GM21360 (cell line): Measurements from ENCODE around the gene DYRK2.
"Not testable (repeated sequence)": the region's sequence is repeated elsewhere in the genome, so short reads cannot be mapped to it uniquely, and the experiment has no call there.

ENCODE experiments used
- ATAC-seq: cut with Tn5 transposase; IDR thresholded peaks from one replicate; pipeline ENCODE4 v1.9.1; 2021; ENCODE audit warnings: mild to moderate bottlenecking, moderate library complexity; ENCODE audit not compliant: unreplicated experiment

DYRK2 gene

DNA sequence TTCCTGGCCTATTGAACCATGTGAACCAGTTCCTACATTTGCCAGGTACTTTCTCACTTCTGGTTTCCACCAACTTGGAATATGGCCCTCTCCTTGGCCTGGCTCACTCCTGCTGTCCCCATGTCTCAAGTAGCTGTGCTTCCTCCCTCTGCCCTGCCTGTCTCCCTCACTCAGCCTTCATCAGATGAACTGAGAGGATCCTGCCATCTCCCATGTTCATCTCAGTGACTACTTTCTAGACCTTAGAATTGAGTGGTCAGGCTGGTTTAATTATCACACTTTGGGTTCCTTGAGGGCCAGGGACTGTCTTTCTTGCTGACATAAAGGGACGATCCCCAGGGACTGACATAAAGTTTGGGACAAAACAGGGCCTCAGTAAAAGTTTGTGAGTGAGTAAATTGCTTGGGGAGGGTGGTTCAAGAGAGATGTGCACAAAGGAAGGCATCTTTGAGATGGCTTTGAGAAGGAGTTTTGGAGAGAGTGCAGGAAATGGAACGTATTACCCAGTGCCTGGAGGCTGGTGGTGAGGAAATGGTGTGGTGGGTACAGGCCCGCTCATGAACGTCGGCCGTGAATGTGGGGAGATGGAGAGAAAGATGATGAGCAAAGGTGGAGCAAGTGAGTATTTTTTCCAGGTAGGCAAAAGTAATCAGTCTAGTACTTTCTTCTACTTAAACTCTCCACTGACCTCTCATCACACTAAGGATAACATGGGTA lies 20.8 kb downstream of the DYRK2 start:
- ATAC-seq, result no peak

DNA sequence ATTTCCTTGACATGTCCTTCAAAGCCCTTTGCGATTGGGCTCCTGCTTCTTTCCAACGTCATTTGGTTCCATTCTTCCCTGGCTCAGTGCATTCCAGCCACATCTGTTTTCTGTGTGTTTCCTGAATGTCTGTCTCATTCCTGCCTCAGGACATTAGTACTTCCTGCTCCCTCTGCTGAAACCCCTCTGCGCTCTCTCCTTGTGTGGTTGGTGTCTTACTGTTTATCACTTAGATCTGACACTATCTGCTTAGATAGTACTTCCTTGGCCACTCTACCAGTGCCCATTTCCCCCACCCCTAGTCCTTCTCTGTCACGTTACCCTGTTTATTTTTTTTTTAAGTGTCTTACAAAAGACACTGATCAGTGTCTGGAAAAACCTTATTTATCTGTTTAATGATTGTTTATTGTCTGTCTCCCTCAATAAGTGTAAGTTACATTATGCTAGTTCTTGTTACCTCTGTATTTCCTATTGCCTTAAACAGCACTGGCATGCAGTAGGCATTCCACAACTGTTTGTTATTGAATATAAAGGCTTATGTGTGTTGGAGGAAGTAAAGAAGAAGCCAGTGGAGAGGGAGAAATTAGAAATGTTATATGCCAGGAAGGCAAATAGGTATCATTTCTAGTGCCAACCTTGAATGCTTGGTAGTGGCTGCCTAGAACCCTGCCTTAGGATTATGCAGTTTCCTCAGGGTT lies 21.5 kb downstream of the DYRK2 start:
- no peak for ATAC-seq

DNA sequence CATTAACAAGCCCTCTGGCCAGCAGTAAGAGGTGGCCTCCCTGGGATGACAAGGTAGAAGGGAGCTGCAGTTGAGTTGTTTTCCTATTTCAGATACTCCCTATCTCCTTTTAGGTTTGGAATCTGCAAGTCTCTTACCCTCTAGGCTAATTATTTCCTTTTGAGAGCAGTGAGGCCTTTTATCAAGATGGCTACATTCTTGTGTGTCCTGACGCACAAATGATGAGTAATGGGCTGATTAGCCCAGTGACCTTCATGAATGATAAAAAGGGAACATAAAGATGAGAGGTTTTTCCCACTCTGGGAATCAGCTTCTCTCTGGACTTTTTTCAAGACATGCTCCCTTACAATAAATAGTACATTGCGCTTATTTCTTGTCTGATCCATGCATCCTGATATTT lies 22.9 kb downstream of the DYRK2 start:
- ATAC-seq, result no peak

DNA sequence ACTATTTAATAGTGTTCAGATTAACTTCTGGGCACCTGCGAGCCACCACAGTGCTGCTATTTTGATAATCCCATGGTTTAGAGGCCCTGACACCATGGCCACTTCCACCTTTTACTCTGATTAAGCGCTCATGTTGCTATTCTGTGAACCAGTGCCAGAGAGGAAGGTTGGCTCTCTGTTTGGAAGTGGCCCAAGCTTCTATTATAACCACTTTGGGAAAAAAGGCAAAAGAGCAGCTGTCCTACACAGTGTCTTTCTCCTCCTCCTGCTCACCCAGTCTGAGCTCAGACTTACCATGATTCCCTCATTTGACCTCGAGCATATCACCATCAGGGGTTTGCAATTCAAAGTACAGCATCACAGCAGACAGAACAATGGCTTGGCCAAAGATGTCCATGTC lies 23.3 kb downstream of the DYRK2 start:
- no peak for ATAC-seq

DNA sequence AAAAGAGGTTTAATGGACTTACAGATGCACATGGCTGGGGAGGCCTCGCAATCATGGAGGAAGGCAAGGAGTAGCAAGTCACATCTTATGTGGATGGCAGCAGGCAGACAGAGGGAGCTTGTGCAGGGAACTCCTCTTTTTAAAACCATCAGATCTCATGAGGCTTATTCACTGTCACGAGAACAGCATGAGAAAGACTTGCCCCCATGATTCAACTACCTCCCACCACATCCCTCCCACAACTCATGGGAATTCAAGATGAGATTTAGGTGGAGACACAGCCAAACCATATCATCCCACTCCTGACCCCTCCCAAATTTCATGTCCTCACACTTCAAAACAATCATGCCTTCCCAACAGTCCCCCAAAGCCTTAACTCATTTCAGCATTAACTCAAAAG lies 24.0 kb downstream of the DYRK2 start:
- not testable (repeated sequence) for ATAC-seq

DNA sequence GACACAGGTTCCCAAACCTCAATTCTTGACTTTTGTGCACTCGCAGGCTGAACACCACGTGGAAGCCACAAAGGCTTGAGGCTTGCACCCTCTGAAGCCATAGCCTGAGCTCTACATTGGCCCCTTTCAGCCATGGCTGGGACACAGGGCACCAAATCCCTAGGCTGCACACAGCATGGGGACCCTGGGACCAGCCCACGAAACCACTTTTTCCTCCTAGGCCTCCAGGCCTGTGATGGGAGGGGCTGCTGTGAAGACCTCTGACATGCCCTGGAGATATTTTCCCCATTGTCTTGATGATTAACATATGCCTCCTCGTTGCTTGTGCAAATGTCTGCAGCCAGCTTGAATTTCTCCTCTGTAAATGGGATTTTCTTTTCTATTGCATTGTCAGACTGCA lies 25.0 kb downstream of the DYRK2 start:
- not testable (repeated sequence) for ATAC-seq

DNA sequence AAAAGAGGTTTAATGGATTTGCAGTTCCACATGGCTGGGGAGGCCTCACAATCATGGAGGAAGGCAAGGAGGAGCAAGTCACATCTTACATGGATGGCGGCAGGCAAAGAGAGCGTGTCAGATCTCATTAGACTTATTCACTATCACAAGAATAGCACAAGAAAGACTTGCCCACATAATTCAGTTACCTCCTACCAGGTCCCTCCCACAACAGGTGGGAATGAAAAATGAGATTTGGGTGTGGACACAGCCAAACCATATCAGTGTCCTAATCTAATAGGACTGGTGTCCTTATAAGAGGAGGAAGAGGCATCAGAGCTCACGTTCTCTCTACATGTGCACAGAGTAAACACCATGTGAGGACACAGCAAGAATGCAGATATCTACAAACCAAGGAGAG lies 25.9 kb downstream of the DYRK2 start:
- no peak for ATAC-seq

DNA sequence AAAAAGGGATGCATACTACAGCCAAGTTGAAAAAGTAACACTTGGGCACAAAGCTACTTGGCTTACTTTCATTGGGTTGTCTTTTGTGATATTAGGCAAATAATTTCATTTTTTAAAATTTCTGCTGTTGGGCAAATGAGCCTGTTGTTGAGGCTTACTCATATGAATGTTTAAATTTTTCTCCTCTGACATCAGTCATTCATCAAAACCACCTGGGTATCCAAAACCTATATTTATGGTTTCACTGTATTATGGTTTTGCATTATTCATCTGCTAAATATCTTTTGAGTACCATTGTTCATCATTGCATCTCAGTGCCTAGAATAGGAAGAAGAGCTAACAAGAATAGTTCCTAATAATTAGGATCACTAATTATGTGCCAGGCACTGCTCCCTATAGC lies 28.1 kb downstream of the DYRK2 start:
- ATAC-seq, result no peak

DNA sequence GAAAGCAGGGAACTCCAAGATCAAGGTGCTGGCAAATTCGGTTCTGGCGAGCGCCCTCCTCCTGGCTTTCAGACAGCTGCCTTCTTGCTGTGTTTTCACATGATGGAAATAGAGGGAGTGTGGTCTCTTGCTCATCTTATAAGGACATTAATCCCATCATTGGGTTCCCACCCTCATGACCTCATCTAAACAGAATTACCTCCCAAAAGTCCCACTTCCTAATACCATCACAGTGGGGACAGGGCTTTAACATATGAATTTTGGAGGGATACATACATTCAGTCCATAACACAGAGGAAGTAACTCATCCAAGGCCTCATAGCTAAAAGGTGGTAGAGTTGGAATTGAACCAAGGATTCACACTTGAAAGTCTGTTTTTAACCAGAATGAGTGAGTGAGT lies 28.6 kb downstream of the DYRK2 start:
- no peak for ATAC-seq

DNA sequence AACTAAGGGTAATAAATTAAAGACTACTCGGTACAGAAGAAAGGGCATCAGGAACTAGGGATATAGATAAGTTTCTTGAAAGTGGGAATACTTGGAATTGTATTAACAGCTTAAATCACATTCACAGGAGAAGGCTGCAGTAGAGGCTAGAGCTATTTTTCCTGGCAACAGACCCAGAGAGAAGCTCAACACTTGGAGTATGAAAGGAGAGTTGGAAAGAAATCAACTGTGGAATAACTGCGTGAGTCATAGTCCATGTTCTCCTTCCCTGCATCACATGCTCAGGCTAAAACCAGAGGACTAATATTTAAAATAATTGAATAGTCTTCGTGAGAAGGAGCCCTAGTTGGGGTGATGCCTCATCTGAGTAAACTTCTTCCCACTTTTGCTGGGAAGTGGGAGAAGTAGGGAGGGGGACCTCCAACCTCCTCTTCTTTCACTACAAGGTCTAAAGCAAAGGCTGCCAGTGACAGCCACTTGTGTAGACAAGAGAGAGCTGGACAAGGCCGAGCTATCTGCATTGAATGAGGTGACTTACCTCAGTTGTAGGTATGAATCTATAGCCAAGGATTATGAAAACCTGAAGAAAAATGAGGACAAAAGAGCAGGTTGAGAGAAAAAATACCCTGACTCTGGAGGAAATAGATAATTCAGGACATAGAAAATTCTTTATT lies 32.7 kb downstream of the DYRK2 start:
- no peak for ATAC-seq

DNA sequence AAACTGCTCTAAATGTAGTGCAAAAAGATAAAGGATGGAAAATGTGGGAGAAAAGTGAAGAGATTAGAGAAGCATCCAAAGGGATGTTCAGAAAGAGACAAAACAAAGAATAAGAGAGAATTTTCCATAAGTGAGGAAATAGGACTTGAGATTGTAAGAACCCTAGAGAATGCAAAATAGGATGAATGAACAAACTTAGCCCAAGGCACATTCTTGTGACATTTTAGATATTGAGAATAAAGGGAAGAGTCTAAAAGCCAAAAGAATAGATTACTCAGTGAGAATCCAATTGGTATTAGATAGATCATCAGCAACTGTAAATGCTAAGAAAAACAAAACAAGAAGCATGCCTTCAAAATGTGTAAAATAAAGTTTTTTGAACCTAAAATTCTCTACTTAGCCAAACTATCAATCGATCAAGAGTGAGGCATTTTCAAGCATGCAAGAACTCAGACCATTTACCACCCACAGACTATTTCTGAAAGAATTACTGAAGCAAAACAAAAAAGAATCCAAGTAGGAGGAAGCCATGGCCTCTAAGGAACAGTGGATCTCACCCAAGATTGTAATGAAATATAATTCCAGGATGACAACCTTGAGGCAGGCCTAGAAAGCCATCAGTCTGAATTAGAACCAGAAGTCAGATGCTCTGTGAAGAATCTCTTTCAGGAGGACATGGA lies 33.5 kb downstream of the DYRK2 start:
- ATAC-seq, result no peak

DNA sequence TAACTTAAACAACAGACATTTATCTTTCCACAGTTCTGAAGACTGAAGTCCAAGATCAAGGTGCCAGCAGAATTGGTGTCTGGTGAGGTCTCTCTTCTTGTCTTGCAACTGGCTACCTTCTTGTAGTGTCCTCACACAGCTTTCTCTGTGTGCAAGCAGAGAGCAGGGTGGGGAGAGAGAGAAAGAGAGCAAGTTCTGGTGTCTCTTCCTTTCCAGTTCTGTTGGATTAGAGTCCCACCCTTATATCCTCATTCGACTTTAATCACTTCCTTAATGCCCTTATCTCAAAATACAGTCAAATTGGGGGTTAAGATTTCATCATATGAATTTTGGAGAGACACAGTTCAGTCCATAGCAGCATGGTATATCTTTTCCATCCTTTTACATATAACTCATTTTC lies 40.8 kb downstream of the DYRK2 start:
- ATAC-seq, result no peak

DNA sequence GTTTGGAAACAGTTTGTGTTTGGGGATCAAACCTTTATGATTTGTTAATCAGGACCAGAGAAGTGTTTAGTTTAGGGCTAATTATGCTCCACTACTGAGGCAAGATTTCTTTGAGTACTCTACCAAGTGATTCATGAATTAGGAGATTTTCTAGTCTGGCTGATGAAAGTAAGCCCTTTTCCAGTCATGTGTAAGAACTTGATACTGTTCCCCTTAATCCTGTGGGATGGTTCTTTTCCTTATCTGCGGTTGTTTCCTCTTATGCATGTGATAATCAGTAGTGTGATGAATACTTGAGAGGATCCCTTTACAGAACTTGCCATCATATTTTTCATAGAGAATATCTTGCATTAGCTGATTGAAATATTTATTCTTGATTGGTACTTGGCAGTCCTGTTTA lies 42.1 kb downstream of the DYRK2 start:
- no peak for ATAC-seq

DNA sequence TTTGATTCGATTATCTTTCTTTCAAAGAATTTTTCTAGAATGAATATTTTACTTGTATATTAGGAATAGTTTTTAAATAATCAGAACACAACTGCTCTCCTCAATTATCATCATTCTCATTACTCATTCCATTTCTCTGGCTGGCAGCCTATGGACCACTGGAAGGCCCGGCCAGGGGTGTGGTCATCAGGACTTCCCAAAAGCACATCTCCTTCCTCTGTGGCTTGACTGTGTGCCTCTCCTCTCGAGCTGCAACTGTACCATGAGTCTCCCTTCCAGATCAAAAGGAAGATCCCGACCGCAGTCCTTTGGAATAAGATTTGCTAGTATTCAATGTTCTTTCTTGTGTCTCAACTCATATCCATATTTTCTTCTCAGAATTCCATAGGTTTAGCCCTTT lies 42.7 kb downstream of the DYRK2 start:
- ATAC-seq, result no peak

DNA sequence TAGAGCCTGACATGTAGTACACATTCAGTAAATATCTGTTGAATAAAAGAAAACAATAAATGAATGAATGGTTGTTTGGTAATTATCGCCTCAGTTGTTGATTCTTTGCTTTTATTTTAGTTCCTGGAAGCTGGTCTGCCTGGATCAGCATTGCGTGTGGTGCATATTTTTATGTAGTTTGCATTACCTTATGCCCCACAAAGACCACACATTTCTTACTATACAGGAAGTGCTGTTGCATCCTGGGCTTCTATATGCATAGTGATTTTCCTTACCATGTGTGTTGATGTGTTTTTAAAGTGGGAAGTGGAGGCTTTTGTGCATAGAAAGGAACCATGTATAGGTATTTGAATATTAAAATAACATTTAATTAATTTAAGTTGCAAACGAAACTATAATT lies 43.6 kb downstream of the DYRK2 start:
- ATAC-seq, result no peak

DNA sequence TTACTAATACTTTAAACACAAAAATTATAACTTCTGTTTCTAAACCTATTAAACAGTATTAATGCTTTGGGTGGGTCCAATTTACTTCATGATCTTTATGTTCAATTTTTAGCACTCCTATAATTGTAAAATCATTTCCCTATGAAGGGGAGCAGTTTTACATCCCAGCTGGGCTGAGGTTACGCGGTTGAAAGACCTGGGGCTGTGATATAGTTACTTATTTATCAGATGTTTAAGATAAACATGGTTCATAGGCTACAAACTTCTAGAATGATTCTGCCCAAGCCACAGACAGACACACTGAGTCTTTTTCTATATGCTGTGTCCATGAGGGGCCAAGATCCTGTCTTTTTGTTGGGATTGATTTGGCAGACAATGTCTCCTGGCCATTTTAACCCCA lies 44.4 kb downstream of the DYRK2 start:
- ATAC-seq, result no peak

DNA sequence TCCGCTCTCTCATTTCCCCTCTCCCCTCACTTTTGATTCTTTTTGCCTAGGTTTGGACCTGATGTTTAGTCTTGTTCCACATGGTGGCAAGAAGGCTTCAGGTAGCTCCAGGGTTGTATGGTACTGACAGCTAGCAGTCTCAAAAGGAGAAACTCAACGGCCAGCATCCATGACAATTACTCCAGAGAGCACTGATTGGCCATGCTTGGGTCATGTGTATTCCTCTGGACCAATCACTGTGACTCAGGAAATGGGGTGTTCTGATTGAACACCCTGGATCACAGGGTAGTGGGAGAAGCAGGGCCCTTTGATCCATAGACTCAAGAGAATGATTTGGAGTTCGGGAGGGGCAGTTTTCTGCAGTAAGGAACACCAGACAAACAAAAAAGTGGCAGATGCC lies 45.3 kb downstream of the DYRK2 start:
- ATAC-seq, result no peak

DNA sequence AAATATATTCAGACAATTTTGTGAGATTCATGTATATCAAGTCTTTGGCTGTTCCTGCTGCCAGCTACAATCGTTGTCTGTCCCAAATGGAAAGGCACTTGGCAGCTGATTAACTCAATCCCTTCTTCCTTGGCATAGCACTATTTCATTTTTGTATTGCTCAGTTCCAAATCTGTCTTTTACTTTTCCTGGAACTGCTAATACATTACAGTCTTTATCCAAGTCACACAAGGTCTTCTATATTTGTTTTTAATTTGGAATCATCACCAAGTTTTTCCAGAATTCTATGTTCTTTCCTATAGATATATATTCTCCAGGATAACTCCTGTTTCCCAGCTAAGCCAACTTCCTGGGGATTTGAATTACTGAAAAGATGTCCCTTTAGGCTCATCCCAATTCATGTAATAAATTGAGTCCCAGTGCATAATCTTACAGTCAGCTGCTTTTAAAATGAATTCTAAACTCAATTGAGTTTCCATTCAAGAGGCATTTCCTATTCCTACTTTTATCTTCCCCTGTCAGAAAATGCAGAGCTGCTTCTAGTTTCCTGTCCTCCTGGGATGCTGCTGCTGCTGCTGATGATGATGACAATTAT lies 45.9 kb downstream of the DYRK2 start:
- ATAC-seq, result no peak

DNA sequence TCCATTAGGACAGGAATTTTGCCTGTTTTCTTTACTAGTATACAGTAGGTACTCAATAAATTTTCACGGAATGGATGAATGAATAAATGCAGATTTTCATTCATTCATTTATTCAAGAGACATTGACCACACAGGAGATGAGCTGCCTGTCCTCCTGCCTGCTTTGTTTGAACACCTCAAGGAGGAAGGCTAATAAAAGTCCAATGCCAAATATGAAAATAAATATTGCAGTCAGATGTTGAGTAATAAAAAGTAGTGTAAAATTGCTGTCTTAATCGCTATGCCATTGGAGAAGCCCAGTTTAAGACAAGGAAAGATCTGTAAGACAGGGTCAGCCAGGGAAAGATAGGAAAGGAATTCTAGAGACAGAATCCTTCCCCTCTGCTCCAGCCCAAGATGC lies 47.4 kb downstream of the DYRK2 start:
- ATAC-seq, result no peak

DNA sequence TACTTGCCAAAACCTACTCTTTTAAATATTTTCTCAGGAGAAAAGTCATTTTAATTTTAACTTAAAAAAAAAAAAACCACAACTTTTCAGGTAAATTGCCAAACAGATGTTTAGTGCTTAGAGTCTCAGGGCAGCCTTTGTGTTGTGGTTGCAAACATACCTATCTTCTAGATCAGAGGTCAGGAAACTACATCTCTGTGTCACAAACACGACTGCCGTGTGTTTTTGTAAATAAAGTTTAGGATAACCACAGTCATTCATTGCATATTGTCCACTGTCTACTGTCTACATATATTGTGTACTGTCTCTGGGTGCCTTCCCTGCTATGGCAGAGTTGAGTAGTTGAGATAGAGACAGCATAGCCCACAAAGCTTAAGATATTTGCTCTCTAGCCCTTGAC lies 48.9 kb downstream of the DYRK2 start:
- no peak for ATAC-seq

DNA sequence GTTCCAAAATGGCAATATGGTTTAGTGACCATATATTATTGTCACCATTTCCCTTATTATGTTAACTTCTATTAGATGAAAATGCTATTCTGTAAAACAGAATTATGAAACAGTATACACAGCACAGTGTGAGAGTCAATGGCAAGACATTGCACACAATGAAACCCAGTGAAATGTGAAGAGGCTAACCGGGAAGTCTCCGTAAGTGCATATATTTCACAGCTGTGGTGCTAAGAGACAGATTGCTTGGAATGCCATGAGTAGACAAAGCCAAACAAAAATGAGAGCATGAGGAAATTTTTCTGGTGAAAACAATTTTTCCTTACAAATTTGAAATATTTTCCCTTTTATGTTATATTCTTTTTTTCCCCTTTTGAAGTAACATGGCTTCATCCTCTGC lies 49.4 kb downstream of the DYRK2 start:
- no peak for ATAC-seq
